Skeletal muscle tissue (tissue), 4 donors: Measurements from ENCODE around the gene ZNF285. TPM values are rescaled to one million over a fixed set of nuclear protein-coding genes. Genes with fewer than 3 reads are reported as not detected.
"Not testable (repeated sequence)": the region's sequence is repeated elsewhere in the genome, so short reads cannot be mapped to it uniquely, and the experiment has no call there.

Source experiments
- H3K27ac ChIP-seq: one replicate; pipeline ENCODE4 v1.7.0; 2013; ENCODE audit warnings: mild to moderate bottlenecking, low read depth, low read length, inconsistent platforms
- H3K27me3 ChIP-seq, 3 donors: one replicate each; pipeline ENCODE4 v1.7.0; 2013; ENCODE audit warnings: low read length in 3 of 3; ENCODE audit not compliant: control insufficient read depth in 3 of 3, insufficient read depth in 3 of 3
- H3K36me3 ChIP-seq, 3 donors: one replicate each; pipeline ENCODE4 v1.7.0; 2013; ENCODE audit warnings: low read length in 3 of 3; ENCODE audit not compliant: control insufficient read depth in 3 of 3, insufficient read depth in 3 of 3
- H3K4me1 ChIP-seq, 3 donors: one replicate each; pipeline ENCODE4 v1.7.0; 2013; ENCODE audit warnings: low read length in 3 of 3, mild to moderate bottlenecking in 3 of 3; ENCODE audit not compliant: control insufficient read depth in 3 of 3, insufficient read depth in 3 of 3
- H3K4me3 ChIP-seq, 3 donors: one replicate each; pipeline ENCODE4 v1.7.0; 2013; ENCODE audit warnings: low read length in 3 of 3
- H3K9ac ChIP-seq, 3 donors: one replicate each; pipeline ENCODE4 v1.7.0; 2013; ENCODE audit warnings: low read length in 3 of 3, mild to moderate bottlenecking in 3 of 3, moderate library complexity in 2 of 3, low read depth in 1 of 3
- H3K9me3 ChIP-seq, 3 donors: one replicate each; pipeline ENCODE4 v1.7.0; 2013; ENCODE audit warnings: low read length in 3 of 3; ENCODE audit not compliant: control insufficient read depth in 3 of 3
- total RNA-seq: library from RNA; depleted of rRNA; stranded (reverse); fragments of >200 nt; gene quantifications from one replicate; pipeline ENCODE4 v1.2.3, GENCODE V29; 2014
- donor health status: Osteomylitis.

Gene ZNF285
- 7.3 TPM for total RNA-seq

DNA sequence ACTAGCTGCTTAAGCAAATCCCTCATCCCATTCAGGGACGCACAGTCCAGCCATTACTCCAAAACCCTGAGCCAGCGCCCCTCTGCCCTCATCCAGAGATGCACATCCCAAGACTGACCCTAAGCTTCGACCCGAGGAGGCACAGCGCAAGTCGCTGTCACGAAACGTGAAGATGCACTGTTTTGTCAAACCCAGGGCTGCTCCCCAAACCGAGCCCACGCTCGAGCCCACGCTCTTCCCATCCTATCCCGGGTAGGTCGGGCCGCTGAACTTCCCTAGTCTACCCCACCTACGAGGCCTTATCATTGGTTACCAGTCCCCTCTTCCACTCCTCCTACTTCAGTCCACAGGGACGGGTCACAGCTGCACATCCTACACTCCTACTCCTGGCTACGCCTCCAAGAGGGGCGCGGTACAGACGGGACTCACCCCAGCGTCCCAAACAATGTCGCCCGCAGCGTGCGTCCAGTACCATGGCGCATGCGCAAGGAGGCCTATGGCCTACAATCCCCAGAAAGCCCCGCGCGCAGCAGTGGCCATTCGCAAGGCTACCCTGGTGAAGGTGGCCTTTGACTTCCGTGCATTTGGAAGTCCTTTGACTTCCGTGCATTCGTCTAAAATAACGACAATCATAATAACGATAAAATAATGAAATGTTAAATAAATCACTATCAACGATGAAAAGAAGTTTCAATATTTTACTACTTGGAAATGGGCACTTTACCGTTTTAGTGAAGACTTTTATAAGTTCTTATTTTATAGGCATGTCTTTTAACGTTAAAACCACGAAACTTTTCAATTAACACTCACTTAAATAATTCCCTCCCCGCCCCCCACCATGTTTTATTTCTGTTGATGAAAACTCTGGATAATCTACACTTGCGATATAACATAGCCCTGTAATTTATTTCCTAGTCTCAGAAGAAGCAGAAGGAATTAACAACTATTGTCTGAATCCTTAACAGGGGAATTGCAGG lies at the start of gene ZNF285:
Gene ZNF285 (minus strand): TSS at position 470 of the 977 bp plus-strand sequence. CDS start 4,395 bp downstream, outside the sequence.
- Histone ChIP-seq H3K9me3 (peaks cover 5 to 7% (median 6%) of the 10 kb centered on the region in 3 donors), H3K27me3 (no peaks in the 10 kb centered on the region), H3K27ac (no peak within 1 kb of the TSS), H3K9ac (peak within 1 kb of the TSS; percentile 57 to 77 (median 72)), H3K4me1 (peaks cover 3 to 4% (median 4%) of the 10 kb centered on the region in 3 donors), H3K4me3 (peak within 1 kb of the TSS; percentile 88 to 94 (median 90)), H3K36me3 (peaks cover 2 to 4% (median 3%) of the 10 kb centered on the region in 3 donors)

GRCh38 chr19:44447916-44448674 lies 46.7 kb upstream of the ZNF285 start, which contains the start of gene ZNF229:
ZNF229 (minus strand) TSS chr19:44448472; CDS start chr19:44442847, 5,625 bp downstream.
- peaks cover 5 to 17% (median 13%) of the 10 kb centered on the region in 3 donors for H3K9me3 ChIP-seq
- no peak within 1 kb of the TSS for H3K27ac ChIP-seq
- peaks cover 0 to 3% (median 0%) of the 10 kb centered on the region in 3 donors for H3K4me1 ChIP-seq
- H3K36me3 ChIP-seq, result peaks cover 9 to 20% (median 13%) of the 10 kb centered on the region in 3 donors
- H3K4me3 ChIP-seq, result peak within 1 kb of the TSS; percentile 86 to 95 (median 88)
- H3K27me3 ChIP-seq, result peaks cover 0 to 3% (median 0%) of the 10 kb centered on the region in 3 donors
- peak within 1 kb of the TSS; percentile 62 to 81 (median 68) for H3K9ac ChIP-seq

DNA sequence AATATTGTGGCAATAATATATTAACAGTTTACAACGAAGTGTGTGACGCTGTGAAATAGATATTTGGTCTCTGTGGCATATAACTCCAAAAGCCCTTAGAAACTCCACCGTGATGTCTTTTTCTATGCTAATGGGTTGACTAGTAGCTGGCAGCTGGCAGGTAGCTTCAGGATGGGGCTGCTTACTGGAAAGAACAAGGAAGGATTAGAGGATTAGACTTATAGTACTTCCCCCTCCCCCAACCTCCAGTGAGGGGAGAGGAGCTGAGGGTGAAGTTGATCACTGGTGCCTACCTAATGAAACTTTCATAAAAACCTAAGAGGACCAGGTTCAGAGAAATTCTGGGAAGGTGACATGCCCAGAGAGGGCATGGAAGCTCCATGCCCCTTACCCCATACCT lies 37.0 kb upstream of the ZNF285 start:
- Histone ChIP-seq H3K27ac (no peak overlapping the region), H3K9me3 (peaks cover 0 to 31% (median 5%) of the 10 kb centered on the region in 3 donors), H3K9ac (no peak overlapping the region), H3K27me3 (no peaks in the 10 kb centered on the region), H3K36me3 (peaks cover 9 to 45% (median 21%) of the 10 kb centered on the region in 3 donors), H3K4me3 (no peak overlapping the region), H3K4me1 (no peaks in the 10 kb centered on the region)

GRCh38 chr19:44435441-44435840 lies 34.0 kb upstream of the ZNF285 start:
- Histone ChIP-seq H3K4me3 (no peak overlapping the region), H3K9me3 (peaks cover 3 to 43% (median 5%) of the 10 kb centered on the region in 3 donors)

GRCh38 chr19:44430956-44431355 lies 29.5 kb upstream of the ZNF285 start:
- H3K27me3 ChIP-seq, result no peaks in the 10 kb centered on the region
- peaks cover 12 to 55% (median 23%) of the 10 kb centered on the region in 3 donors for H3K9me3 ChIP-seq
- peak overlapping the region in 1 of 3 donors; percentile 40 for H3K4me3 ChIP-seq
- H3K36me3 ChIP-seq, result peaks cover 27 to 57% (median 36%) of the 10 kb centered on the region in 3 donors
- H3K27ac ChIP-seq, result no peak overlapping the region
- no peaks in the 10 kb centered on the region for H3K4me1 ChIP-seq
- H3K9ac ChIP-seq, result no peak overlapping the region

More at GRCh38 chr19:44435441-44435840, 34.0 kb upstream of the ZNF285 start:
- Histone ChIP-seq H3K4me1 (no peaks in the 10 kb centered on the region), H3K27me3 (no peaks in the 10 kb centered on the region), H3K27ac (no peak overlapping the region), H3K36me3 (peaks cover 10 to 49% (median 28%) of the 10 kb centered on the region in 3 donors), H3K9ac (no peak overlapping the region)

GRCh38 chr19:44415553-44415952 lies 14.1 kb upstream of the ZNF285 start:
- not testable (repeated sequence) for H3K9ac ChIP-seq, H3K4me3 ChIP-seq, H3K9me3 ChIP-seq, H3K4me1 ChIP-seq, H3K27ac ChIP-seq, H3K36me3 ChIP-seq, H3K27me3 ChIP-seq

- peaks cover 8 to 44% (median 17%) of the 10 kb centered on the region in 3 donors for H3K36me3 ChIP-seq
- not testable (repeated sequence) for H3K27ac ChIP-seq, H3K27me3 ChIP-seq, H3K4me3 ChIP-seq, H3K4me1 ChIP-seq, H3K9me3 ChIP-seq, H3K9ac ChIP-seq
Measured at GRCh38 chr19:44389268-44389667, 12.1 kb downstream of the ZNF285 start.

- no peak overlapping the region for H3K9ac ChIP-seq
- peaks cover 0 to 3% (median 0%) of the 10 kb centered on the region in 3 donors for H3K9me3 ChIP-seq
- H3K36me3 ChIP-seq, result no peaks in the 10 kb centered on the region
- no peak overlapping the region for H3K4me3 ChIP-seq
- H3K4me1 ChIP-seq, result no peaks in the 10 kb centered on the region
- no peaks in the 10 kb centered on the region for H3K27me3 ChIP-seq
- no peak overlapping the region for H3K27ac ChIP-seq
Measured at GRCh38 chr19:44374789-44375188, 26.6 kb downstream of the ZNF285 start.

GRCh38 chr19:44371815-44372480 lies 29.5 kb downstream of the ZNF285 start:
- Histone ChIP-seq H3K27ac (no peak overlapping the region), H3K9me3 (peaks cover 0 to 3% (median 0%) of the 10 kb centered on the region in 3 donors), H3K27me3 (no peaks in the 10 kb centered on the region), H3K4me1 (no peaks in the 10 kb centered on the region), H3K9ac (no peak overlapping the region), H3K36me3 (no peaks in the 10 kb centered on the region), H3K4me3 (no peak overlapping the region)
